Activated naive CD8-positive, alpha-beta T cell treated with anti-CD3 and anti-CD28 coated beads, Interleukin-2, amount 10 ng/mL, durations not matched to agents 7 days and 5 days (primary cell): ENCODE measurements around the gene IRAK1BP1. TPM values are rescaled to one million over a fixed set of nuclear protein-coding genes. Genes with fewer than 3 reads are reported as not detected.
A peak's percentile ranks its signal among the peaks of the same experiment; 100 is the strongest.
"Not testable (repeated sequence)": the region's sequence is repeated elsewhere in the genome, so short reads cannot be mapped to it uniquely, and the experiment has no call there.

Experiments used
- ATAC-seq: fragments of 150-1000 bp; cut with Tn5 transposase; one replicate; pipeline ENCODE4 v1.10.0; 2021; ENCODE audit warnings: low read depth, moderate library complexity
- POLR2A ChIA-PET: fragments of 350-600 bp; sonication (Branson Sonifier 250); formaldehyde crosslinking; loops from one replicate; lab custom pipeline; 2021; ENCODE audit warnings: antibody characterized with exemption; lab: Charles Lee
- DNase-seq: peaks from one replicate; pipeline ENCODE4 v3.0.0; 2021
- H3K27ac Mint-ChIP-seq: one replicate; pipeline ENCODE4 v1.8.0; 2022; ENCODE audit warnings: mild to moderate bottlenecking, mixed read lengths
- H3K27me3 Mint-ChIP-seq: one replicate; pipeline ENCODE4 v1.8.0; 2022; ENCODE audit warnings: mild to moderate bottlenecking, moderate library complexity, mixed read lengths
- H3K36me3 Mint-ChIP-seq: one replicate; pipeline ENCODE4 v1.8.0; 2021; ENCODE audit warnings: mild to moderate bottlenecking, mixed read lengths
- H3K4me1 Mint-ChIP-seq: one replicate; pipeline ENCODE4 v1.8.0; 2021; ENCODE audit warnings: mixed read lengths
- H3K4me3 Mint-ChIP-seq: one replicate; pipeline ENCODE4 v1.8.0; 2022; ENCODE audit warnings: mild to moderate bottlenecking, moderate library complexity, mixed read lengths
- H3K9me3 Mint-ChIP-seq: one replicate; pipeline ENCODE4 v1.8.0; 2021; ENCODE audit warnings: mixed read lengths
- total RNA-seq, 2 experiments: library from RNA; stranded (reverse); gene quantifications; one replicate each; pipeline ENCODE4 v1.2.3, GENCODE V29; 2021

IRAK1BP1 gene
- total RNA-seq, 2 experiments from 2014 or later: 3.0 to 3.1 TPM

GRCh38 chr6:78854546-78854945 is 12.8 kb upstream of the IRAK1BP1 start:
- ATAC-seq: no peak
- DNase-seq: no peak
- POLR2A ChIA-PET: no interaction called here
- Mint-ChIP-seq H3K9me3 (peaks cover 1% of the 10 kb centered on the region), H3K27ac (no peak overlapping the region), H3K27me3 (no peaks in the 10 kb centered on the region), H3K4me1 (no peaks in the 10 kb centered on the region), H3K36me3 (peaks cover 6% of the 10 kb centered on the region), H3K4me3 (no peak overlapping the region)

GRCh38 chr6:78858339-78858938 is 8.9 kb upstream of the IRAK1BP1 start:
- H3K27me3 Mint-ChIP-seq, H3K9me3 Mint-ChIP-seq, ATAC-seq, H3K4me3 Mint-ChIP-seq, DNase-seq, POLR2A ChIA-PET, H3K27ac Mint-ChIP-seq, H3K4me1 Mint-ChIP-seq, H3K36me3 Mint-ChIP-seq: not testable (repeated sequence)

- DNase-seq: no peak
- ATAC-seq: no peak
- POLR2A ChIA-PET: no interaction called here
- Mint-ChIP-seq H3K4me1 (peaks cover 2% of the 10 kb centered on the region), H3K9me3 (peaks cover 2% of the 10 kb centered on the region), H3K27me3 (no peaks in the 10 kb centered on the region), H3K36me3 (peaks cover 4% of the 10 kb centered on the region), H3K4me3 (no peak overlapping the region), H3K27ac (no peak overlapping the region)
These were observed 5.8 kb upstream of the IRAK1BP1 start for GRCh38 chr6:78861509-78861908.

- Mint-ChIP-seq H3K4me1 (peaks cover 11% of the 10 kb centered on the region), H3K36me3 (peaks cover under 1% of the 10 kb centered on the region), H3K9me3 (peaks cover 2% of the 10 kb centered on the region), H3K27ac (no peak overlapping the region), H3K4me3 (no peak overlapping the region), H3K27me3 (no peaks in the 10 kb centered on the region)
- ATAC-seq (no peak), DNase-seq (no peak)
- POLR2A ChIA-PET: no interaction called here
These were observed 3.8 kb upstream of the IRAK1BP1 start for GRCh38 chr6:78863576-78863975.

GRCh38 chr6:78864957-78865356 is 2.4 kb upstream of the IRAK1BP1 start:
- DNase-seq (no peak), ATAC-seq (no peak)
- POLR2A ChIA-PET: no interaction called here
- H3K4me3 Mint-ChIP-seq: no peak overlapping the region
- H3K4me1 Mint-ChIP-seq: peaks cover 12% of the 10 kb centered on the region
- no peaks in the 10 kb centered on the region for H3K27me3 Mint-ChIP-seq
- no peaks in the 10 kb centered on the region for H3K9me3 Mint-ChIP-seq
- no peak overlapping the region for H3K27ac Mint-ChIP-seq
- H3K36me3 Mint-ChIP-seq: no peaks in the 10 kb centered on the region

GRCh38 chr6:78867020-78867369 is 356 bp upstream of the IRAK1BP1 start:
- Mint-ChIP-seq H3K4me1 (peaks cover 21% of the 10 kb centered on the region), H3K27me3 (no peaks in the 10 kb centered on the region), H3K4me3 (peak overlapping the region; percentile 97), H3K9me3 (no peaks in the 10 kb centered on the region), H3K36me3 (peaks cover 3% of the 10 kb centered on the region), H3K27ac (peak overlapping the region; percentile 92)
- ATAC-seq (peak; percentile 36), DNase-seq (no peak)
- POLR2A ChIA-PET: interaction anchor here (1.2 kb wide), 1 partner anchor 211 kb away, joined by 13 read pairs; the partner anchor contains the start of gene PHIP

- H3K4me3 Mint-ChIP-seq: peak overlapping the region; percentile 97
- H3K27me3 Mint-ChIP-seq: no peaks in the 10 kb centered on the region
- peak overlapping the region; percentile 92 for H3K27ac Mint-ChIP-seq
- DNase-seq: no peak
- no peaks in the 10 kb centered on the region for H3K9me3 Mint-ChIP-seq
- POLR2A ChIA-PET: no interaction called here
- H3K4me1 Mint-ChIP-seq: peaks cover 21% of the 10 kb centered on the region
- no peak for ATAC-seq
- H3K36me3 Mint-ChIP-seq: peaks cover 3% of the 10 kb centered on the region
These were observed 765 bp downstream of the IRAK1BP1 start for GRCh38 chr6:78868116-78868515.

GRCh38 chr6:78875505-78875904 is 8.2 kb downstream of the IRAK1BP1 start:
- DNase-seq (no peak), ATAC-seq (no peak)
- no peak overlapping the region for H3K27ac Mint-ChIP-seq
- H3K27me3 Mint-ChIP-seq: no peaks in the 10 kb centered on the region
- H3K9me3 Mint-ChIP-seq: peaks cover 3% of the 10 kb centered on the region
- POLR2A ChIA-PET: no interaction called here
- H3K36me3 Mint-ChIP-seq: peaks cover 14% of the 10 kb centered on the region
- H3K4me3 Mint-ChIP-seq: no peak overlapping the region
- H3K4me1 Mint-ChIP-seq: peaks cover 5% of the 10 kb centered on the region

- ATAC-seq (no peak), DNase-seq (no peak)
- Mint-ChIP-seq H3K36me3 (peaks cover 11% of the 10 kb centered on the region), H3K27me3 (no peaks in the 10 kb centered on the region), H3K9me3 (peaks cover 3% of the 10 kb centered on the region), H3K4me1 (no peaks in the 10 kb centered on the region), H3K4me3 (no peak overlapping the region), H3K27ac (no peak overlapping the region)
- POLR2A ChIA-PET: no interaction called here
These were observed 16.3 kb downstream of the IRAK1BP1 start for GRCh38 chr6:78883651-78884050.

- H3K36me3 Mint-ChIP-seq, H3K4me3 Mint-ChIP-seq, POLR2A ChIA-PET, ATAC-seq, H3K27me3 Mint-ChIP-seq, H3K27ac Mint-ChIP-seq, H3K9me3 Mint-ChIP-seq, DNase-seq, H3K4me1 Mint-ChIP-seq: not testable (repeated sequence)
These were observed 22.6 kb downstream of the IRAK1BP1 start for GRCh38 chr6:78889901-78890300.

- POLR2A ChIA-PET: no interaction called here
- no peaks in the 10 kb centered on the region for H3K36me3 Mint-ChIP-seq
- no peaks in the 10 kb centered on the region for H3K4me1 Mint-ChIP-seq
- no peaks in the 10 kb centered on the region for H3K27me3 Mint-ChIP-seq
- H3K4me3 Mint-ChIP-seq: no peak overlapping the region
- ATAC-seq: no peak
- no peak for DNase-seq
- H3K9me3 Mint-ChIP-seq: no peaks in the 10 kb centered on the region
- no peak overlapping the region for H3K27ac Mint-ChIP-seq
These were observed 28.9 kb downstream of the IRAK1BP1 start for GRCh38 chr6:78896227-78896626.

- ATAC-seq (no peak), DNase-seq (no peak)
- Mint-ChIP-seq H3K27ac (no peak overlapping the region), H3K4me3 (no peak overlapping the region), H3K36me3 (peaks cover 1% of the 10 kb centered on the region), H3K4me1 (peaks cover 6% of the 10 kb centered on the region), H3K9me3 (no peaks in the 10 kb centered on the region), H3K27me3 (peaks cover 22% of the 10 kb centered on the region)
- POLR2A ChIA-PET: no interaction called here
These were observed 41.3 kb downstream of the IRAK1BP1 start for GRCh38 chr6:78908621-78909020.

GRCh38 chr6:78909391-78909790 is 42.0 kb downstream of the IRAK1BP1 start:
- DNase-seq: no peak
- peaks cover 22% of the 10 kb centered on the region for H3K27me3 Mint-ChIP-seq
- H3K36me3 Mint-ChIP-seq: peaks cover 1% of the 10 kb centered on the region
- no peak for ATAC-seq
- peaks cover 6% of the 10 kb centered on the region for H3K4me1 Mint-ChIP-seq
- no peak overlapping the region for H3K4me3 Mint-ChIP-seq
- H3K9me3 Mint-ChIP-seq: no peaks in the 10 kb centered on the region
- POLR2A ChIA-PET: no interaction called here
- no peak overlapping the region for H3K27ac Mint-ChIP-seq

GRCh38 chr6:78910010-78910409 is 42.7 kb downstream of the IRAK1BP1 start:
- DNase-seq (no peak), ATAC-seq (no peak)
- H3K27ac Mint-ChIP-seq: no peak overlapping the region
- no peaks in the 10 kb centered on the region for H3K9me3 Mint-ChIP-seq
- peaks cover 1% of the 10 kb centered on the region for H3K36me3 Mint-ChIP-seq
- H3K4me3 Mint-ChIP-seq: peak overlapping the region; percentile 77
- H3K4me1 Mint-ChIP-seq: peaks cover 6% of the 10 kb centered on the region
- POLR2A ChIA-PET: no interaction called here
- H3K27me3 Mint-ChIP-seq: peaks cover 22% of the 10 kb centered on the region
